Suprapubic skin (tissue), 4 donors: ENCODE measurements around the gene DDIAS. TPM values are rescaled to one million over a fixed set of nuclear protein-coding genes. Genes with fewer than 3 reads are reported as not detected.

Experiments
- DNase-seq, 2 donors: peaks; one replicate each; pipeline ENCODE4 v3.0.0-alpha.2; 2019; ENCODE audit warnings: low spot score in 2 of 2
- H3K27ac ChIP-seq: fragments of 200-600 bp; sonication (generic); one replicate; pipeline ENCODE4 v1.5.1; 2019
- H3K27me3 ChIP-seq: fragments of 200-600 bp; sonication (generic); one replicate; pipeline ENCODE4 v1.5.1; 2019
- H3K36me3 ChIP-seq: fragments of 200-600 bp; sonication (generic); one replicate; pipeline ENCODE4 v1.5.1; 2019
- H3K4me1 ChIP-seq: fragments of 200-600 bp; sonication (generic); one replicate; pipeline ENCODE4 v1.5.1; 2019
- H3K4me3 ChIP-seq: fragments of 200-600 bp; sonication (generic); one replicate; pipeline ENCODE4 v1.5.1; 2019; ENCODE audit warnings: mild to moderate bottlenecking
- H3K9me3 ChIP-seq: fragments of 200-600 bp; sonication (generic); one replicate; pipeline ENCODE4 v1.5.1; 2019
- EP300 ChIP-seq: sonication (generic); formaldehyde crosslinking; IDR thresholded peaks from one replicate; pipeline ENCODE4 v1.6.1; 2017; ENCODE audit warnings: antibody characterized with exemption
- POLR2A ChIP-seq, 2 donors: fragments of 450-650 bp; IDR thresholded peaks; one replicate each; pipeline ENCODE4 v1.6.1; 2017; ENCODE audit warnings: antibody characterized with exemption in 2 of 2, mild to moderate bottlenecking in 2 of 2, moderate library complexity in 2 of 2
- POLR2AphosphoS5 ChIP-seq, 3 donors: sonication (generic); formaldehyde crosslinking; IDR thresholded peaks; one replicate each; pipeline ENCODE4 v1.6.1; 2017; ENCODE audit warnings: antibody characterized with exemption in 3 of 3
- WGBS: methylation state at CpG from one replicate; pipeline ENCODE4 v1.1.5; 2018; 5-methylcytosine and 5-hydroxymethylcytosine counted together
- total RNA-seq, 4 donors: library from RNA; depleted of rRNA; stranded (reverse); fragments of >200 nt; gene quantifications; one replicate each; pipeline ENCODE4 v1.1.0, GENCODE V29; 2016
- TF ChIP-seq, protein P1 (sequence below), 2 donors: fragments of 200-600 bp in 1 of 2; fragments of 450-650 bp in 1 of 2; sonication (generic) in 1 of 2; IDR thresholded peaks; one replicate each; pipeline ENCODE4 v1.5.1; 2016 to 2019; ENCODE audit warnings: antibody characterized with exemption in 2 of 2, mild to moderate bottlenecking in 1 of 2, moderate library complexity in 1 of 2

The DDIAS gene
- total RNA-seq, 4 donors from 2014 or later, result 1.5 to 5.7 (median 4.1) TPM

GRCh38 chr11:82858556-82859091, 42.9 kb upstream of the DDIAS start:
- TF ChIP-seq POLR2A (IDR thresholded peaks at IDR 0.05) (no peak), POLR2AphosphoS5 (IDR thresholded peaks at IDR 0.05) (no peak), EP300 (no peak)
- TF ChIP-seq, protein P1, sequence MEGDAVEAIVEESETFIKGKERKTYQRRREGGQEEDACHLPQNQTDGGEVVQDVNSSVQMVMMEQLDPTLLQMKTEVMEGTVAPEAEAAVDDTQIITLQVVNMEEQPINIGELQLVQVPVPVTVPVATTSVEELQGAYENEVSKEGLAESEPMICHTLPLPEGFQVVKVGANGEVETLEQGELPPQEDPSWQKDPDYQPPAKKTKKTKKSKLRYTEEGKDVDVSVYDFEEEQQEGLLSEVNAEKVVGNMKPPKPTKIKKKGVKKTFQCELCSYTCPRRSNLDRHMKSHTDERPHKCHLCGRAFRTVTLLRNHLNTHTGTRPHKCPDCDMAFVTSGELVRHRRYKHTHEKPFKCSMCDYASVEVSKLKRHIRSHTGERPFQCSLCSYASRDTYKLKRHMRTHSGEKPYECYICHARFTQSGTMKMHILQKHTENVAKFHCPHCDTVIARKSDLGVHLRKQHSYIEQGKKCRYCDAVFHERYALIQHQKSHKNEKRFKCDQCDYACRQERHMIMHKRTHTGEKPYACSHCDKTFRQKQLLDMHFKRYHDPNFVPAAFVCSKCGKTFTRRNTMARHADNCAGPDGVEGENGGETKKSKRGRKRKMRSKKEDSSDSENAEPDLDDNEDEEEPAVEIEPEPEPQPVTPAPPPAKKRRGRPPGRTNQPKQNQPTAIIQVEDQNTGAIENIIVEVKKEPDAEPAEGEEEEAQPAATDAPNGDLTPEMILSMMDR (IDR thresholded peaks at IDR 0.05), result no peak
- DNase-seq, result no peak
- H3K4me1 ChIP-seq, result peaks cover 3% of the 10 kb centered on the region

GRCh38 chr11:82859750-82860149, 41.8 kb upstream of the DDIAS start:
- no peaks in the 10 kb centered on the region for H3K36me3 ChIP-seq
- no peaks in the 10 kb centered on the region for H3K27me3 ChIP-seq
- TF ChIP-seq EP300 (no peak), POLR2AphosphoS5 (IDR thresholded peaks at IDR 0.05) (no peak), POLR2A (IDR thresholded peaks at IDR 0.05) (no peak)
- TF ChIP-seq, protein P1 (IDR thresholded peaks at IDR 0.05), result no peak
- no peak for DNase-seq
- 86% methylated on average over 2 of the region's 2 CpGs for WGBS
- H3K9me3 ChIP-seq, result no peaks in the 10 kb centered on the region
- H3K4me1 ChIP-seq, result peaks cover 10% of the 10 kb centered on the region
- H3K27ac ChIP-seq, result no peak overlapping the region
- no peak overlapping the region for H3K4me3 ChIP-seq

More at GRCh38 chr11:82858556-82859091, 42.9 kb upstream of the DDIAS start:
- WGBS, result 47% methylated on average over 1 of the region's 1 CpG
- no peaks in the 10 kb centered on the region for H3K9me3 ChIP-seq
- H3K27ac ChIP-seq, result peak overlapping the region; percentile 15
- no peaks in the 10 kb centered on the region for H3K36me3 ChIP-seq
- H3K4me3 ChIP-seq, result no peak overlapping the region
- H3K27me3 ChIP-seq, result no peaks in the 10 kb centered on the region

GRCh38 chr11:82862379-82862778, 39.2 kb upstream of the DDIAS start:
- no peak for DNase-seq
- Histone ChIP-seq H3K4me3 (no peak overlapping the region), H3K4me1 (peaks cover 14% of the 10 kb centered on the region), H3K27ac (no peak overlapping the region), H3K27me3 (no peaks in the 10 kb centered on the region), H3K9me3 (no peaks in the 10 kb centered on the region), H3K36me3 (no peaks in the 10 kb centered on the region)
- WGBS, result 84% methylated on average over 2 of the region's 2 CpGs
- TF ChIP-seq POLR2A (IDR thresholded peaks at IDR 0.05) (no peak), POLR2AphosphoS5 (IDR thresholded peaks at IDR 0.05) (no peak), EP300 (no peak)
- TF ChIP-seq, protein P1 (IDR thresholded peaks at IDR 0.05), result no peak

GRCh38 chr11:82863209-82863608, 38.3 kb upstream of the DDIAS start:
- Histone ChIP-seq H3K4me3 (no peak overlapping the region), H3K4me1 (peaks cover 22% of the 10 kb centered on the region), H3K27ac (no peak overlapping the region), H3K27me3 (no peaks in the 10 kb centered on the region), H3K36me3 (no peaks in the 10 kb centered on the region), H3K9me3 (no peaks in the 10 kb centered on the region)
- no peak for DNase-seq
- TF ChIP-seq, protein P1 (IDR thresholded peaks at IDR 0.05), result no peak
- TF ChIP-seq POLR2AphosphoS5 (IDR thresholded peaks at IDR 0.05), result no peak
- no peak for TF ChIP-seq POLR2A (IDR thresholded peaks at IDR 0.05)
- no peak for TF ChIP-seq EP300
- WGBS, result 93% methylated on average over 2 of the region's 2 CpGs

DNA sequence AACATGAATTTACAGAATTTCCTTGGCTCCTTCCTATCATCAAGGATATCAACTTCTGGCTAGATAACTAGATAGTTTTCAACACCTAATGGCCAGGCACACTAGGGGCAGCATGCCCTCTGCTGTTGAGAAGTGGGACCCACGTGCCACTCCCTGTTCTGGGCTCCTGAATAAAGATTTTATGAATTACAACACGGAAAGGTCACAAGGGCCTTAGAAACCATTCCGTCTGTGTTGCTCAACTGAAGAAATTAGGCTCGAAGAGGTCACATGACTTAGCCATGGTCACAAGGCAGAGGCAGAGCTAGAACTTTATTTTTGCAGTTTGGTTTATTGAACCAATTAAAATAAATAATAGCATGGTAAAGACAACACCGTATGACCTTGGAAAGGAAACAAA, 37.3 kb upstream of the DDIAS start:
- WGBS, result 32% methylated on average over 5 of the region's 5 CpGs
- Histone ChIP-seq H3K27ac (no peak overlapping the region), H3K36me3 (no peaks in the 10 kb centered on the region), H3K27me3 (no peaks in the 10 kb centered on the region), H3K4me1 (peaks cover 29% of the 10 kb centered on the region), H3K4me3 (no peak overlapping the region), H3K9me3 (no peaks in the 10 kb centered on the region)
- TF ChIP-seq EP300, result no peak
- TF ChIP-seq, protein P1 (IDR thresholded peaks at IDR 0.05), result peak; percentile 30 to 56
- TF ChIP-seq POLR2A (IDR thresholded peaks at IDR 0.05), result no peak
- TF ChIP-seq POLR2AphosphoS5 (IDR thresholded peaks at IDR 0.05), result peak; percentile 45 to 68 (median 61)
- peak in 1 of 2 donors; percentile 81 for DNase-seq
